Measurements from ENCODE around the gene GRIA4.
"Not testable (repeated sequence)": the region's sequence is repeated elsewhere in the genome, so short reads cannot be mapped to it uniquely, and the experiment has no call there.

The GRIA4 gene

GRCh38 chr11:105862736-105863367 lies 253.0 kb downstream of the GRIA4 start:
- H3K4me3 ChIP-seq (ENCODE audit: low read depth in 1 of 2, low read length in 2 of 2) = no peak overlapping the region
- no peak overlapping the region for H3K27ac ChIP-seq (ENCODE audit: low read depth, low read length)
- no peaks in the 10 kb centered on the region for H3K27me3 ChIP-seq (ENCODE audit: control insufficient read depth in 1 of 2, insufficient read depth in 2 of 2, low read length in 2 of 2)
- no peaks in the 10 kb centered on the region for H3K4me1 ChIP-seq (ENCODE audit: control insufficient read depth in 1 of 2, insufficient read depth in 2 of 2, low read length in 2 of 2)
- H3K9me3 ChIP-seq (ENCODE audit: control insufficient read depth in 1 of 2, low read length in 2 of 2) = no peaks in the 10 kb centered on the region
- H3K9ac ChIP-seq (ENCODE audit: low read depth in 1 of 2, low read length in 2 of 2) = no peak overlapping the region
- H3K36me3 ChIP-seq (ENCODE audit: control insufficient read depth in 1 of 2, insufficient read depth in 2 of 2, low read length in 2 of 2) = no peaks in the 10 kb centered on the region

DNA sequence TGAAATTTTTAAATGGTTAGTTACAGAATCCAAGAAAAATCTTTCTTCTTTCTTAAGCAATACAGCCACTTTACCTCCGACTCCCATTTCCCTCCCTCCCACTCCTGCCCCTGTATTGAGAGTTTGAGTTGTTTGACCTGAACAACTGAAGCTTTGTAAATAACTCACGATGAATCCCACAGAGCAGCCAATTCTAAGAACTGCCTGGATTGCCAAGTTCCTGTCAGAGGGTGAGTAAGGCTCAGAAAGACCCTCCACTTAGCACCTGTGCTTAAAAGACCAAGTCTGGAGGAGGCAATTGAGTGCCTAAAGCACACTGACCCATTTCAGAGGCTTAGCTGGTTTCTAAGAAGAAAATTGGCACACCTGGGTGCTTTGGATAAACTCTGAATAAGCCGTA lies 253.7 kb downstream of the GRIA4 start:
- H3K27ac ChIP-seq (ENCODE audit: low read depth, low read length) = no peak overlapping the region
- no peaks in the 10 kb centered on the region for H3K27me3 ChIP-seq (ENCODE audit: control insufficient read depth in 1 of 2, insufficient read depth in 2 of 2, low read length in 2 of 2)

GRCh38 chr11:105867742-105868141 lies 257.9 kb downstream of the GRIA4 start:
- H3K4me3 ChIP-seq (ENCODE audit: low read depth in 1 of 2, low read length in 2 of 2) = no peak overlapping the region
- H3K9ac ChIP-seq (ENCODE audit: low read depth in 1 of 2, low read length in 2 of 2) = no peak overlapping the region
- H3K9me3 ChIP-seq (ENCODE audit: control insufficient read depth in 1 of 2, low read length in 2 of 2) = no peaks in the 10 kb centered on the region
- no peak overlapping the region for H3K27ac ChIP-seq (ENCODE audit: low read depth, low read length)
- no peaks in the 10 kb centered on the region for H3K4me1 ChIP-seq (ENCODE audit: control insufficient read depth in 1 of 2, insufficient read depth in 2 of 2, low read length in 2 of 2)
- H3K27me3 ChIP-seq (ENCODE audit: control insufficient read depth in 1 of 2, insufficient read depth in 2 of 2, low read length in 2 of 2) = no peaks in the 10 kb centered on the region
- H3K36me3 ChIP-seq (ENCODE audit: control insufficient read depth in 1 of 2, insufficient read depth in 2 of 2, low read length in 2 of 2) = no peaks in the 10 kb centered on the region

More for the DNA sequence above, 253.7 kb downstream of the GRIA4 start:
- Histone ChIP-seq H3K4me3 (ENCODE audit: low read depth in 1 of 2, low read length in 2 of 2) (no peak overlapping the region), H3K36me3 (ENCODE audit: control insufficient read depth in 1 of 2, insufficient read depth in 2 of 2, low read length in 2 of 2) (no peaks in the 10 kb centered on the region), H3K9ac (ENCODE audit: low read depth in 1 of 2, low read length in 2 of 2) (no peak overlapping the region), H3K9me3 (ENCODE audit: control insufficient read depth in 1 of 2, low read length in 2 of 2) (no peaks in the 10 kb centered on the region), H3K4me1 (ENCODE audit: control insufficient read depth in 1 of 2, insufficient read depth in 2 of 2, low read length in 2 of 2) (no peaks in the 10 kb centered on the region)

DNA sequence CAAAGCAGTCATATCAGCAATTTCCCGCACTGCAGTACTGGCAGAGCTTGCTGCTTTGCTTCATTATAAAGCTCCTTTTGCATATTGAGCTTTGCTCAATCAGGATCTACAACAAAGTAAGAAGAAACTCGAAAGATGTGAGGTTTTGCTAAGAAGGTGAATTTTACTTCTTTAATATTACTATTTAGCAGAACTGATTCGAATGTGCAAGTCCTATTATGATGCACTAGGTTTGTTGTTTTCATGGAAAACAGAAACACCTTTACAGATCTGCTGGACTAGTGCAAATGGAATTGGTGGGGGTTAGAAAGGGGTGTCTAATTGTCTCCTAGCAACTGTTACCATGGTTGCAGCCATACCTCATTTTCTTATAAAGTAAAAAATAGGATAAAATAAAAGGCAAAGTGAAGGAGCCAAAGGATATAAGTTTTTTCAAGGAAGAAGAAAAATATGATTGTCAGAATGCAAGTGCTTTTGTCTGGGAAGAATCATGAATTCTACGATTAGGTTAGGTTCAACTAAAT lies 259.0 kb downstream of the GRIA4 start:
- Histone ChIP-seq H3K4me3 (ENCODE audit: low read depth in 1 of 2, low read length in 2 of 2) (no peak overlapping the region), H3K27ac (ENCODE audit: low read depth, low read length) (no peak overlapping the region), H3K9me3 (ENCODE audit: control insufficient read depth in 1 of 2, low read length in 2 of 2) (no peaks in the 10 kb centered on the region), H3K4me1 (ENCODE audit: control insufficient read depth in 1 of 2, insufficient read depth in 2 of 2, low read length in 2 of 2) (no peaks in the 10 kb centered on the region), H3K27me3 (ENCODE audit: control insufficient read depth in 1 of 2, insufficient read depth in 2 of 2, low read length in 2 of 2) (no peaks in the 10 kb centered on the region), H3K9ac (ENCODE audit: low read depth in 1 of 2, low read length in 2 of 2) (no peak overlapping the region), H3K36me3 (ENCODE audit: control insufficient read depth in 1 of 2, insufficient read depth in 2 of 2, low read length in 2 of 2) (no peaks in the 10 kb centered on the region)

DNA sequence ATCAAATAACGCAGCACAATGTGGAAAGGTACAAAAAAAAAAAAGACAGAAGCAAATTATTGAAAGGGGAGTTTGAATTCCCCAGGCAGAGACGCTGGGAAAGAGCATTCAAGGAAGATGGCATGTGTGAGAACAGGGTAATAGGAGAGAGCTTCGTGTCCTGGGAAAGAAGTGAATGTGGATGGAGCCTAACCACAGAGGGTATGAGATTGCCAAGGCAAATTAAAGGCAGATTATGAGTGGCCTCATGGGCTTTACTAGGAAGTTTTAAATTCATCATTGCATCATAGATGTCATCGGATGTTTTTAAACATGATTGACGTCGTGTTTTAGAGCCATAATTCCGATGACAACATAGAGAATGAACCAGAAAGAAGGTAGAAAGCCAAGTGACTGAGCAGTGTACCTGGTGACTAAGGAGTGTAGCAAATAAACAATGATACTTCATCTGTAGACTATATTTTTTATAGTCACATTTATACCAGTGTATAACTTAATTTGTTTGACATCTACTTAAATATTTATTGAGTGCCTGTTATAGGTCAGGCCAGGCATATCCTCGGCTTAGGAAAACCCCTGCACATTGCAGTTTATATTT lies 260.7 kb downstream of the GRIA4 start:
- Histone ChIP-seq H3K9ac (ENCODE audit: low read depth in 1 of 2, low read length in 2 of 2) (no peak overlapping the region), H3K4me1 (ENCODE audit: control insufficient read depth in 1 of 2, insufficient read depth in 2 of 2, low read length in 2 of 2) (no peaks in the 10 kb centered on the region), H3K27me3 (ENCODE audit: control insufficient read depth in 1 of 2, insufficient read depth in 2 of 2, low read length in 2 of 2) (no peaks in the 10 kb centered on the region), H3K4me3 (ENCODE audit: low read depth in 1 of 2, low read length in 2 of 2) (no peak overlapping the region), H3K27ac (ENCODE audit: low read depth, low read length) (no peak overlapping the region), H3K9me3 (ENCODE audit: control insufficient read depth in 1 of 2, low read length in 2 of 2) (no peaks in the 10 kb centered on the region), H3K36me3 (ENCODE audit: control insufficient read depth in 1 of 2, insufficient read depth in 2 of 2, low read length in 2 of 2) (no peaks in the 10 kb centered on the region)

DNA sequence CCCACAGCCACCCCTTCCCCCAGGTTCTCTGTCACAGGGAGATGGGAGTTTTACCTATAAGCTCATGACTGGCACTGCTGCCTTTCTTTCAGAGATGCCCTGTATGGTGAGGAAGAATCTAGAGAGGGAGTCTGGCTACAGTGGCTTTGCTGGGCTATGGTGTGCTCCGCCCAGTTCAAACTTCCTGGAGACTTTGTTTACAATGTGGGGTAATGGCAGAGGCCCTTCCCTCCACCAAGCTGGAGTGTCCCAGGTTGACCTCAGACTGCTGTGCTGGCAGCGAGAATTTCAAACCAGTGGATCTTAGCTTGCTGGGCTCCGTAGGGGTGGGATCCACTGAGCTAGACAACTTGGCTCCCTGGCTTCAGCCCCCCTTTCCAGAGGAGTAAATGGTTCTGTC lies 268.6 kb downstream of the GRIA4 start:
- no peak overlapping the region for H3K9ac ChIP-seq (ENCODE audit: low read depth in 1 of 2, low read length in 2 of 2)
- no peak overlapping the region for H3K27ac ChIP-seq (ENCODE audit: low read depth, low read length)

DNA sequence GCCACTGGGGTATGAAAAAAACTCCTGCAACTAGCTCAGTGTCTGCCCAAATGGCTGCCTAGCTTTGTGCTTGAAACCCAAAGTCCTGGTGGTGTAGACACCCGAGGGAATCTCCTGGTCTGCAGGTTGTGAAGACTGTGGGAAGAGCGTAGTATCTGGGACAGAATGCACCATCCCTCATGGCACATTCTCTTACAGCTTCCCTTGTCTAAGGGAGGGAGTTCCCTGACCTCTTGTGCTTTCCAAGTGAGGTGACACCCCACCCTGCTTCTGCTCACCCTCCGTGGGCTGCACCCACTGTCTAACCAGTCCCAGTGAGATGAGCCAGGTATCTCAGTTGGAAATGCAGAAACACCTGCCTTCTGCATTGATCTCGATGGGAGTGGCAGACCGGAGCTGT lies 269.1 kb downstream of the GRIA4 start:
- H3K27me3 ChIP-seq (ENCODE audit: control insufficient read depth in 1 of 2, insufficient read depth in 2 of 2, low read length in 2 of 2); H3K4me3 ChIP-seq (ENCODE audit: low read depth in 1 of 2, low read length in 2 of 2); H3K4me1 ChIP-seq (ENCODE audit: control insufficient read depth in 1 of 2, insufficient read depth in 2 of 2, low read length in 2 of 2); H3K9ac ChIP-seq (ENCODE audit: low read depth in 1 of 2, low read length in 2 of 2); H3K36me3 ChIP-seq (ENCODE audit: control insufficient read depth in 1 of 2, insufficient read depth in 2 of 2, low read length in 2 of 2); H3K9me3 ChIP-seq (ENCODE audit: control insufficient read depth in 1 of 2, low read length in 2 of 2); H3K27ac ChIP-seq (ENCODE audit: low read depth, low read length): not testable (repeated sequence)

More for the DNA sequence above, 268.6 kb downstream of the GRIA4 start:
- H3K4me3 ChIP-seq (ENCODE audit: low read depth in 1 of 2, low read length in 2 of 2) = no peak overlapping the region
- no peaks in the 10 kb centered on the region for H3K4me1 ChIP-seq (ENCODE audit: control insufficient read depth in 1 of 2, insufficient read depth in 2 of 2, low read length in 2 of 2)
- no peaks in the 10 kb centered on the region for H3K36me3 ChIP-seq (ENCODE audit: control insufficient read depth in 1 of 2, insufficient read depth in 2 of 2, low read length in 2 of 2)
- H3K27me3 ChIP-seq (ENCODE audit: control insufficient read depth in 1 of 2, insufficient read depth in 2 of 2, low read length in 2 of 2) = no peaks in the 10 kb centered on the region
- no peaks in the 10 kb centered on the region for H3K9me3 ChIP-seq (ENCODE audit: control insufficient read depth in 1 of 2, low read length in 2 of 2)

GRCh38 chr11:105881027-105881426 lies 271.2 kb downstream of the GRIA4 start:
- Histone ChIP-seq H3K9me3 (ENCODE audit: control insufficient read depth in 1 of 2, low read length in 2 of 2) (no peaks in the 10 kb centered on the region), H3K36me3 (ENCODE audit: control insufficient read depth in 1 of 2, insufficient read depth in 2 of 2, low read length in 2 of 2) (no peaks in the 10 kb centered on the region), H3K9ac (ENCODE audit: low read depth in 1 of 2, low read length in 2 of 2) (no peak overlapping the region)

GRCh38 chr11:105884436-105884835 lies 274.6 kb downstream of the GRIA4 start:
- Histone ChIP-seq H3K9me3 (ENCODE audit: control insufficient read depth in 1 of 2, low read length in 2 of 2) (no peaks in the 10 kb centered on the region), H3K4me3 (ENCODE audit: low read depth in 1 of 2, low read length in 2 of 2) (no peak overlapping the region), H3K36me3 (ENCODE audit: control insufficient read depth in 1 of 2, insufficient read depth in 2 of 2, low read length in 2 of 2) (no peaks in the 10 kb centered on the region), H3K27me3 (ENCODE audit: control insufficient read depth in 1 of 2, insufficient read depth in 2 of 2, low read length in 2 of 2) (no peaks in the 10 kb centered on the region), H3K4me1 (ENCODE audit: control insufficient read depth in 1 of 2, insufficient read depth in 2 of 2, low read length in 2 of 2) (no peaks in the 10 kb centered on the region), H3K27ac (ENCODE audit: low read depth, low read length) (no peak overlapping the region), H3K9ac (ENCODE audit: low read depth in 1 of 2, low read length in 2 of 2) (no peak overlapping the region)

More at GRCh38 chr11:105881027-105881426, 271.2 kb downstream of the GRIA4 start:
- H3K4me3 ChIP-seq (ENCODE audit: low read depth in 1 of 2, low read length in 2 of 2) = no peak overlapping the region
- no peaks in the 10 kb centered on the region for H3K4me1 ChIP-seq (ENCODE audit: control insufficient read depth in 1 of 2, insufficient read depth in 2 of 2, low read length in 2 of 2)
- H3K27me3 ChIP-seq (ENCODE audit: control insufficient read depth in 1 of 2, insufficient read depth in 2 of 2, low read length in 2 of 2) = no peaks in the 10 kb centered on the region
- no peak overlapping the region for H3K27ac ChIP-seq (ENCODE audit: low read depth, low read length)

DNA sequence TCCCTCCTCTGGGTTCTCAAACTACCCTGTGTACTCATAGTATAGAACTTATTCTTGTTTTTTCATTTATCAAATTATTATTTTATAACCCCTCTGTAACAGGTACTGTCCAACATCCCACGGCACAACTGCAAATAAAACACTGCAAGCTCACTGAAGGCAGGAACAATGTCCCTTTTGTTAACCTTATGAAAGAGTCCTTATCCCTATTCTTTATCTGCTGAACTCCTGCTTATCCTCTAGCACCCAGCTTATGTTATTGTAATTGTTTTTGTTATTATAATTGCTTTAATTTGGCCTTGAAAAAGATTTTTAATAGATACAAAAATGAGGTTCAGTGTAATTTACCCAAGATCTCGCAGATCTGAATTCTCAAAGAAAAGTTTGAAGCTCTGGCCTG lies 281.8 kb downstream of the GRIA4 start:
- Histone ChIP-seq H3K36me3 (ENCODE audit: control insufficient read depth in 1 of 2, insufficient read depth in 2 of 2, low read length in 2 of 2) (no peaks in the 10 kb centered on the region), H3K4me3 (ENCODE audit: low read depth in 1 of 2, low read length in 2 of 2) (no peak overlapping the region), H3K27me3 (ENCODE audit: control insufficient read depth in 1 of 2, insufficient read depth in 2 of 2, low read length in 2 of 2) (no peaks in the 10 kb centered on the region), H3K9me3 (ENCODE audit: control insufficient read depth in 1 of 2, low read length in 2 of 2) (no peaks in the 10 kb centered on the region), H3K4me1 (ENCODE audit: control insufficient read depth in 1 of 2, insufficient read depth in 2 of 2, low read length in 2 of 2) (no peaks in the 10 kb centered on the region), H3K27ac (ENCODE audit: low read depth, low read length) (no peak overlapping the region), H3K9ac (ENCODE audit: low read depth in 1 of 2, low read length in 2 of 2) (no peak overlapping the region)
